GM19397 (cell line): ENCODE measurements around the gene GPATCH2.
A peak's percentile ranks its signal among the peaks of the same experiment; 100 is the strongest.
"Not testable (repeated sequence)": the region's sequence is repeated elsewhere in the genome, so short reads cannot be mapped to it uniquely, and the experiment has no call there.

ENCODE experiments used
- ATAC-seq: cut with Tn5 transposase; IDR thresholded peaks from one replicate; pipeline ENCODE4 v1.9.1; 2021; ENCODE audit warnings: mild to moderate bottlenecking, moderate library complexity; ENCODE audit not compliant: unreplicated experiment

Gene GPATCH2

GRCh38 chr1:217526636-217527035, 104.3 kb downstream of the GPATCH2 start:
- no peak for ATAC-seq

GRCh38 chr1:217525773-217526490, 105.0 kb downstream of the GPATCH2 start:
- no peak for ATAC-seq

GRCh38 chr1:217524787-217525520, 105.9 kb downstream of the GPATCH2 start:
- no peak for ATAC-seq

- ATAC-seq, result not testable (repeated sequence)
Observed at GRCh38 chr1:217523921-217524320, 107.0 kb downstream of the GPATCH2 start.

- no peak for ATAC-seq
Observed at GRCh38 chr1:217522277-217522676, 108.6 kb downstream of the GPATCH2 start.

- no peak for ATAC-seq
Observed at GRCh38 chr1:217521317-217521716, 109.6 kb downstream of the GPATCH2 start.

GRCh38 chr1:217506878-217507277, 124.0 kb downstream of the GPATCH2 start:
- ATAC-seq, result no peak

GRCh38 chr1:217498209-217498608, 132.7 kb downstream of the GPATCH2 start:
- ATAC-seq, result no peak

- peak; percentile 79 for ATAC-seq
Observed at GRCh38 chr1:217495249-217495648, 135.6 kb downstream of the GPATCH2 start.

GRCh38 chr1:217494767-217495166, 136.1 kb downstream of the GPATCH2 start:
- ATAC-seq, result peak; percentile 52

GRCh38 chr1:217493290-217493689, 137.6 kb downstream of the GPATCH2 start:
- ATAC-seq, result no peak

- ATAC-seq, result no peak
Observed at GRCh38 chr1:217484871-217485270, 146.0 kb downstream of the GPATCH2 start.

- ATAC-seq, result peak; percentile 92
Observed at GRCh38 chr1:217482356-217483102, 148.4 kb downstream of the GPATCH2 start.

GRCh38 chr1:217478450-217478849, 152.4 kb downstream of the GPATCH2 start:
- no peak for ATAC-seq

- ATAC-seq, result no peak
Observed at GRCh38 chr1:217472915-217473314, 158.0 kb downstream of the GPATCH2 start.

- ATAC-seq, result no peak
Observed at GRCh38 chr1:217471403-217471802, 159.5 kb downstream of the GPATCH2 start.

GRCh38 chr1:217469983-217470382, 160.9 kb downstream of the GPATCH2 start:
- no peak for ATAC-seq

GRCh38 chr1:217465102-217465501, 165.8 kb downstream of the GPATCH2 start:
- no peak for ATAC-seq

GRCh38 chr1:217462666-217463065, 168.2 kb downstream of the GPATCH2 start:
- ATAC-seq, result no peak

GRCh38 chr1:217462159-217462558, 168.7 kb downstream of the GPATCH2 start:
- no peak for ATAC-seq

GRCh38 chr1:217457016-217457415, 173.9 kb downstream of the GPATCH2 start:
- ATAC-seq, result no peak

- ATAC-seq, result no peak
Observed at GRCh38 chr1:217456261-217456660, 174.6 kb downstream of the GPATCH2 start.
